IMR-90 (cell line): Measurements from ENCODE around the gene MYO3B.

Experiments
- FOS ChIP-seq: fragments of 150-350 bp; IDR thresholded peaks from 2 replicates; pipeline ENCODE4 v1.6.1; 2016; ENCODE audit warnings: low read depth, low read length
- MXI1 ChIP-seq: IDR thresholded peaks from 2 replicates; pipeline ENCODE4 v1.6.1; 2012; ENCODE audit warnings: low read depth, mild to moderate bottlenecking, low read length, moderate library complexity, borderline replicate concordance
- POLR2A ChIP-seq: IDR thresholded peaks from 2 replicates; pipeline ENCODE4 v1.6.1; 2012; ENCODE audit warnings: mild to moderate bottlenecking, low read depth, low read length
- RAD21 ChIP-seq: IDR thresholded peaks from 2 replicates; pipeline ENCODE4 v1.6.1; 2012; ENCODE audit warnings: low read length, improper control_type of control experiment
- SMC3 ChIP-seq: fragments of 150-350 bp; IDR thresholded peaks from 2 replicates; pipeline ENCODE4 v1.6.1; 2016; ENCODE audit warnings: low read depth, mild to moderate bottlenecking, antibody characterized with exemption, low read length, moderate library complexity
- TF ChIP-seq, protein P1 (sequence below): conservative IDR thresholded peaks from 2 replicates; pipeline ENCODE4 v1.5.1; 2012; ENCODE audit warnings: mild to moderate bottlenecking, low read depth, low read length, improper control_type of control experiment

GRCh38 chr2:170585067-170585466 is 407.1 kb downstream of the MYO3B start:
- TF ChIP-seq, protein P1, sequence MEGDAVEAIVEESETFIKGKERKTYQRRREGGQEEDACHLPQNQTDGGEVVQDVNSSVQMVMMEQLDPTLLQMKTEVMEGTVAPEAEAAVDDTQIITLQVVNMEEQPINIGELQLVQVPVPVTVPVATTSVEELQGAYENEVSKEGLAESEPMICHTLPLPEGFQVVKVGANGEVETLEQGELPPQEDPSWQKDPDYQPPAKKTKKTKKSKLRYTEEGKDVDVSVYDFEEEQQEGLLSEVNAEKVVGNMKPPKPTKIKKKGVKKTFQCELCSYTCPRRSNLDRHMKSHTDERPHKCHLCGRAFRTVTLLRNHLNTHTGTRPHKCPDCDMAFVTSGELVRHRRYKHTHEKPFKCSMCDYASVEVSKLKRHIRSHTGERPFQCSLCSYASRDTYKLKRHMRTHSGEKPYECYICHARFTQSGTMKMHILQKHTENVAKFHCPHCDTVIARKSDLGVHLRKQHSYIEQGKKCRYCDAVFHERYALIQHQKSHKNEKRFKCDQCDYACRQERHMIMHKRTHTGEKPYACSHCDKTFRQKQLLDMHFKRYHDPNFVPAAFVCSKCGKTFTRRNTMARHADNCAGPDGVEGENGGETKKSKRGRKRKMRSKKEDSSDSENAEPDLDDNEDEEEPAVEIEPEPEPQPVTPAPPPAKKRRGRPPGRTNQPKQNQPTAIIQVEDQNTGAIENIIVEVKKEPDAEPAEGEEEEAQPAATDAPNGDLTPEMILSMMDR, result no peak
- TF ChIP-seq POLR2A (no peak), MXI1 (no peak), RAD21 (no peak), FOS (no peak), SMC3 (no peak)
